Stimulated activated naive CD8-positive, alpha-beta T cell treated with anti-CD3 and anti-CD28 coated beads, Interleukin-15, amount 100 ng/mL, for 72 hours (primary cell): ENCODE results near the gene RBM18.

Source experiments
- ATAC-seq: fragments of 150-1000 bp; cut with Tn5 transposase; 2 replicates; pipeline ENCODE4 v1.10.0; 2021; ENCODE audit warnings: mild to moderate bottlenecking, moderate library complexity
- DNase-seq, 2 donors: peaks; one replicate each; pipeline ENCODE4 v3.0.0; 2021 to 2022
- H3K27ac Mint-ChIP-seq, 2 donors: one replicate each; pipeline ENCODE4 v1.8.0; 2022; ENCODE audit warnings: mild to moderate bottlenecking in 2 of 2, mixed read lengths in 2 of 2, moderate library complexity in 2 of 2
- H3K27me3 Mint-ChIP-seq: one replicate; pipeline ENCODE4 v1.8.0; 2022; ENCODE audit warnings: mixed read lengths
- H3K4me1 Mint-ChIP-seq: one replicate; pipeline ENCODE4 v1.8.0; 2022; ENCODE audit warnings: mild to moderate bottlenecking, mixed read lengths
- H3K4me3 Mint-ChIP-seq, 2 donors: one replicate each; pipeline ENCODE4 v1.8.0; 2022; ENCODE audit warnings: mild to moderate bottlenecking in 2 of 2, mixed read lengths in 2 of 2, moderate library complexity in 1 of 2
- H3K9me3 Mint-ChIP-seq, 2 donors: one replicate each; pipeline ENCODE4 v1.8.0; 2022; ENCODE audit warnings: mixed read lengths in 2 of 2

The RBM18 gene

GRCh38 chr9:122219856-122220672, 44.6 kb downstream of the RBM18 start:
- Mint-ChIP-seq H3K27ac (peak overlapping the region in 1 of 2 donors; percentile 15), H3K4me1 (peaks cover 30% of the 10 kb centered on the region), H3K27me3 (peaks cover 100% of the 10 kb centered on the region), H3K4me3 (peak overlapping the region; percentile 75 to 81), H3K9me3 (no peaks in the 10 kb centered on the region)
- ATAC-seq: no peak
- DNase-seq: no peak

DNA sequence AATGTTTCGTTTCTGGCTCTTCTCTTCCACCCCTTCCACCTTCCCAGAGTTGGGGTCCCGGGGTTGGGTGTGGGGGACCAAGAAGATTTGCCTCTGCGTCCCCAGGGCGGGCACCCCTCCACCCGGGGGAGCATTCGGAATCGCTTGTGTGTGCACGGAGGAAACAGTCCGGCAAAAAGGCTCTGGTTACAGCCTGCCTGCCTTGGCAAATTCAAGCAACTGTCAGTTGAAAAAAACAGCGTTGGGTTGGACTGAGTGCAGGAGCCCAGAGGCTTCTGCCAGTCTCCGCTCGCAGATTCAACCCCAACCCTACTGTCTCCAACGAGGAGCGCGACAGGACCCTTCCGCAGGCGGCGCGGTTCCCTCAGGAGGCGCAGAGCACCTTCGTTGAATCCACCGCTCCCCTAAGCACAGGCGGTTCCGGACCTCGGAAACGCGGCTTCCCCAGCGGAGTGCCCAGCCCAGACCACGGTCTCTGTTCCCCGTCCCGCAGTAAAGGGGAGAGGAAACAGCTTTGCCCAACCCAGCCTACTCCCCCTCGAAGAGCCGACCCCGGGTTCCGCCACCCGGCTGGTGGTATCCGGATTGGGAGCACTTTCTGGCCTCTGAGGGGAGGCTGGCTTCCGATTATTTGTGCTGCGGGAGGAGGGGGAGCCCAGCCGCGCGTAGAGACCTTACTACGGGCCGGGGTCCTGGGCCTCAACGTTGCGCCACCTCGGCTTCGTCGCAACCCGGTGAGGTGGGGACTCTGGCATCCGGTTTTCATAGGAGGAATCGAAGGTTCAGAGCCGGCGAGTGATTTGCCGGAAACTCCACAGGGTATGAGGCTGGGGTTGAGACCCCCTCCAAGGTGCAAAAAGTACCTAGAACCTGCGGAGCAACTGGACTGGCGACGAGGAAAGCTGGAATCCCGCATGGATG, 45.4 kb downstream of the RBM18 start:
- Mint-ChIP-seq H3K9me3 (no peaks in the 10 kb centered on the region), H3K4me3 (peak overlapping the region; percentile 75 to 81), H3K27ac (peak overlapping the region in 1 of 2 donors; percentile 35), H3K4me1 (peaks cover 30% of the 10 kb centered on the region), H3K27me3 (peaks cover 100% of the 10 kb centered on the region)
- DNase-seq (no peak), ATAC-seq (peak; percentile 34)

DNA sequence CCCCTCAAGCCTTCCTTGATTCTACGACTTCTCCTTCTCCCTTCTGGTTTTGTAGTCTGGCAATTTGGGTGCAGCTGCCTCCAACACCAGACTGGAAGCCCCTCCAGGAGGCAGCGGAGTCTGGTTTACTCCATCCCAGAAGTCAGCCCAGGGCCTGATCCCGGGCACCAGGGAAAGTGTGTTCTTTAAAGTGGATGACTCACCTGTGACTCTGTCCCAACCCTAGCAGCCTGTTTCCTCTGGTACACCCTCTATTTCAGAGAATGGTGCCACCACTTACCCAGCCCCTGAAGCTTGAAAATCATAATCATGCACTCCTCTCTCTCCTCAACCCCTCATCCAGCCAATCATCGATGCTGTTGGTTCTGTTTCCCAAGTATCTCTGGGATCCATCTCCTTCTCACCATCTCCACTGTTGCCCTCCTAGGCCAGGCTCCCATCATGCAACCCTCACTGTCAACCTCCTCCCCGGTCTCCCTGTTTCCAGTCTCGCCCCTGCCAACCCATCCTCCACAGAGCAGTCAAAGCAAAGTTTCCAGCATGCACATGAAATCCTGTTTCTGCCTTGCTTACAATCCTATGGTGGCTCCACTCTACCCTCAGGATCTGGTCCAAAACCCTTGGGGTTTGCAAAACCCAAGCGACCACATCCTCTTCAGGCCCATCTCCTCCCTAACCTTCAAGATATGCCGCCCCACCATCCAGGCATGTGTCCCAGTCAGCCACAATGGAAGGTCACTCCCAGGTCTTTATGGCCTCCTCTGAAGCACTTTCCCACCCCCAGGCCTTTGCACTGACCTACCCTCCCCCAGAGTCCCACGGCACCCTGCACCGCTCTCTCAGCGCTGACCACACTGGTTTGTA, 46.3 kb downstream of the RBM18 start:
- Mint-ChIP-seq H3K9me3 (no peaks in the 10 kb centered on the region), H3K4me3 (peak overlapping the region; percentile 75 to 81), H3K4me1 (peaks cover 34% of the 10 kb centered on the region), H3K27ac (no peak overlapping the region), H3K27me3 (peaks cover 98% of the 10 kb centered on the region)
- DNase-seq (no peak), ATAC-seq (no peak)

- Mint-ChIP-seq H3K27ac (no peak overlapping the region), H3K4me1 (peaks cover 40% of the 10 kb centered on the region), H3K9me3 (no peaks in the 10 kb centered on the region), H3K27me3 (peaks cover 98% of the 10 kb centered on the region), H3K4me3 (no peak overlapping the region)
- DNase-seq (no peak), ATAC-seq (no peak)
Observed at GRCh38 chr9:122217640-122218039, 47.0 kb downstream of the RBM18 start.

DNA sequence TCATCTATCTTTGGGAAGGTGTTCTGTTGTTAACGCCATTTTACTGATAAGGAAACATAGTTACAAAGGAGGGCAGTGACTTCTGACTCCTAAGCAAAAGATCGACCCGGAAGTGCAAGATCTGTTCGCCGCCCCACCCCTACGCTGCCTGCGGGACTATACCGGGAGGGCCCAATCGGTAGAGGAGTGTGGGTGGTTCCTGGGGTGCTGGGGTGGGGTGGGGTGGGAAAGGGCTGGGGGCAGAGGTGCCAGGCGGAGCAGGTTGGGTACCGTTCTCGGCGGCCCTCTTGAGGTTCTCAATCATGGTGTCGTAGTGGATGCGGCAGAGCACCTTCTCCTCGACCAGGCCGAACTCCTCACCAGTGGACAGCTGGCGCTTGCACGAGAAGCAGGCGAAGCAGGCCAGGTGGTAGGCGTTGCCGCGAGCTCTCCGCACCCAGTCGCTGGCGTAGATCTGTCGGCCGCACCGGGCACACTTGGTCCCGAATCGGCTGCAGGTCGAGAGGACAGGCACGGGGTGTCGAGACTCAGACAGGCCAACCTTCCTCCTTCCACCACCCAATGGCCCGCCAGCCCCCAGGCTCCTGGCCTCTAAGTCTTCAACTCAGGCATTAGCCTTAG, 47.7 kb downstream of the RBM18 start:
- no peak for DNase-seq

GRCh38 chr9:122216138-122216797, 48.4 kb downstream of the RBM18 start:
- H3K9me3 Mint-ChIP-seq: no peaks in the 10 kb centered on the region
- peaks cover 98% of the 10 kb centered on the region for H3K27me3 Mint-ChIP-seq
- ATAC-seq (no peak), DNase-seq (no peak)
- peaks cover 40% of the 10 kb centered on the region for H3K4me1 Mint-ChIP-seq
- no peak overlapping the region for H3K27ac Mint-ChIP-seq
- no peak overlapping the region for H3K4me3 Mint-ChIP-seq

More for the DNA sequence above, 47.7 kb downstream of the RBM18 start:
- no peak for ATAC-seq
- H3K27me3 Mint-ChIP-seq: peaks cover 98% of the 10 kb centered on the region
- H3K4me1 Mint-ChIP-seq: peaks cover 40% of the 10 kb centered on the region
- H3K4me3 Mint-ChIP-seq: no peak overlapping the region
- H3K9me3 Mint-ChIP-seq: no peaks in the 10 kb centered on the region
- no peak overlapping the region for H3K27ac Mint-ChIP-seq

GRCh38 chr9:122215663-122216062, 49.0 kb downstream of the RBM18 start:
- ATAC-seq (no peak), DNase-seq (no peak)
- H3K4me1 Mint-ChIP-seq: peaks cover 39% of the 10 kb centered on the region
- no peaks in the 10 kb centered on the region for H3K9me3 Mint-ChIP-seq
- H3K4me3 Mint-ChIP-seq: no peak overlapping the region
- peaks cover 98% of the 10 kb centered on the region for H3K27me3 Mint-ChIP-seq
- no peak overlapping the region for H3K27ac Mint-ChIP-seq

DNA sequence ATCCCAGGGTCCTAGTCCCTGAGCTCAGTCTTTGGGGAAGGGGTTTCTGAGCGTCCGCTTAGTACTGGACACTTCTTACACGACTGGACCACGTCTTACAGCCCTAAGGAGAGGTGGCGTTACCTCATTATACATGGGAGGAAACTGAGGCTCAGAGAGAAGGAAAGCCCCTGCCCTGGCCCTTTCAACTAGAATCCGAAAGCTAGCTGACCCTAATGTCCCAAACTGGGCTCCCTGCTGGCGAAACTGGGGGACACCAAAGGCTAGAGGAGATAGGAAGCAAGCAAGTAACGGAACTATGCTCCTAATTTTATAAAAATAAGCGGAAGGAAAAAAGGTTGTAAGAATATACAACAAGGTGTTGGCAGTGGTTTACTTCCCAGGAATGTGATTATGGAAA, 50.1 kb downstream of the RBM18 start:
- H3K27me3 Mint-ChIP-seq: peaks cover 98% of the 10 kb centered on the region
- no peaks in the 10 kb centered on the region for H3K9me3 Mint-ChIP-seq
- peaks cover 28% of the 10 kb centered on the region for H3K4me1 Mint-ChIP-seq
- peak overlapping the region; percentile 57 to 78 for H3K4me3 Mint-ChIP-seq
- no peak for ATAC-seq
- H3K27ac Mint-ChIP-seq: no peak overlapping the region
- no peak for DNase-seq

- H3K27me3 Mint-ChIP-seq: peaks cover 98% of the 10 kb centered on the region
- peaks cover 21% of the 10 kb centered on the region for H3K4me1 Mint-ChIP-seq
- ATAC-seq (peak; percentile 79), DNase-seq (peak; percentile 69 to 71)
- H3K9me3 Mint-ChIP-seq: no peaks in the 10 kb centered on the region
- peak overlapping the region; percentile 57 to 78 for H3K4me3 Mint-ChIP-seq
- no peak overlapping the region for H3K27ac Mint-ChIP-seq
Observed at GRCh38 chr9:122213589-122214413, 50.8 kb downstream of the RBM18 start.

- Mint-ChIP-seq H3K9me3 (no peaks in the 10 kb centered on the region), H3K27ac (no peak overlapping the region), H3K4me1 (peaks cover 14% of the 10 kb centered on the region), H3K27me3 (peaks cover 93% of the 10 kb centered on the region), H3K4me3 (peak overlapping the region; percentile 53 to 78)
- ATAC-seq (no peak), DNase-seq (no peak)
Observed at GRCh38 chr9:122213102-122213588, 51.5 kb downstream of the RBM18 start.

- peaks cover 87% of the 10 kb centered on the region for H3K27me3 Mint-ChIP-seq
- H3K9me3 Mint-ChIP-seq: no peaks in the 10 kb centered on the region
- no peak for ATAC-seq
- DNase-seq: no peak
- peaks cover 10% of the 10 kb centered on the region for H3K4me1 Mint-ChIP-seq
- H3K27ac Mint-ChIP-seq: no peak overlapping the region
- peak overlapping the region in 1 of 2 donors; percentile 46 for H3K4me3 Mint-ChIP-seq
Observed at GRCh38 chr9:122212473-122213004, 52.1 kb downstream of the RBM18 start.

GRCh38 chr9:122209451-122209850, 55.2 kb downstream of the RBM18 start:
- Mint-ChIP-seq H3K4me3 (no peak overlapping the region), H3K9me3 (no peaks in the 10 kb centered on the region), H3K27ac (no peak overlapping the region), H3K27me3 (peaks cover 71% of the 10 kb centered on the region), H3K4me1 (peaks cover 10% of the 10 kb centered on the region)
- ATAC-seq: no peak
- no peak for DNase-seq

GRCh38 chr9:122207096-122207495, 57.5 kb downstream of the RBM18 start:
- H3K9me3 Mint-ChIP-seq: no peaks in the 10 kb centered on the region
- no peaks in the 10 kb centered on the region for H3K4me1 Mint-ChIP-seq
- peaks cover 49% of the 10 kb centered on the region for H3K27me3 Mint-ChIP-seq
- H3K27ac Mint-ChIP-seq: peak overlapping the region in 1 of 2 donors; percentile 60
- DNase-seq (no peak), ATAC-seq (no peak)
- no peak overlapping the region for H3K4me3 Mint-ChIP-seq
